Psoas muscle (tissue), 8 donors: ENCODE results near the gene APOBR. TPM values are rescaled to one million over a fixed set of nuclear protein-coding genes. Genes with fewer than 3 reads are reported as not detected.

Source experiments
- ATAC-seq, 4 donors: fragments of 200-7000 bp; cut with Tn5 transposase; one replicate each; pipeline ENCODE4 v1.9.1; 2020; ENCODE audit warnings: moderate library complexity in 3 of 4, mild to moderate bottlenecking in 2 of 4
- DNase-seq, 2 donors: peaks; one replicate each; pipeline ENCODE4 v3.0.0-alpha.2; 2020
- H3K27ac ChIP-seq: fragments of 200-600 bp; one replicate; pipeline ENCODE4 v1.8.0; 2022
- H3K27me3 ChIP-seq, 3 donors: fragments of 200-600 bp in 1 of 3; one replicate each; pipeline versions ENCODE4 v1.6.1 to v1.8.0; 2013 to 2022; ENCODE audit warnings: low read length in 2 of 3, mild to moderate bottlenecking in 2 of 3, moderate library complexity in 1 of 3; ENCODE audit not compliant: insufficient read depth in 3 of 3
- H3K36me3 ChIP-seq, 2 donors: fragments of 200-600 bp in 1 of 2; one replicate each; pipeline versions ENCODE4 v1.6.1 to v1.8.0; 2013 to 2022; ENCODE audit warnings: low read depth in 1 of 2, mild to moderate bottlenecking in 1 of 2, moderate library complexity in 1 of 2; ENCODE audit not compliant: insufficient read depth in 1 of 2
- H3K4me1 ChIP-seq: fragments of 200-600 bp; one replicate; pipeline ENCODE4 v1.8.0; 2022
- H3K4me3 ChIP-seq: fragments of 200-600 bp; one replicate; pipeline ENCODE4 v1.8.0; 2022; ENCODE audit warnings: mild to moderate bottlenecking
- H3K9me3 ChIP-seq: fragments of 200-600 bp; one replicate; pipeline ENCODE4 v1.8.0; 2022
- WGBS, 3 donors: extraction: QIAGEN DNeasy Blood & Tissue Kit; methylation state at CpG; one replicate each; pipeline versions ENCODE4 v1.1.6 to v1.1.7; 2013; 5-methylcytosine and 5-hydroxymethylcytosine counted together
- intact Hi-C, 2 donors: fragments of 100-400 bp; cut with DNase I; formaldehyde crosslinking; loops; one replicate each; pipeline versions ENCODE4 v1.11.0 to v1.14.2; 2022
- polyA plus RNA-seq, 3 donors: library from polyadenylated mRNA; stranded (reverse); fragments of 200-250 nt; gene quantifications; one replicate each; pipeline ENCODE4 v1.2.3, GENCODE V29; 2013
- total RNA-seq, 4 donors: library from RNA; stranded (reverse); fragmentation: NEBNext Ultra II Directional in 2 of 4; extraction: Animal tissue kit (Norgen Biotek cat#: 25700) in 2 of 4; gene quantifications; one replicate each; pipeline versions ENCODE4 v1.2.1 to v1.2.4, GENCODE V29; 2021 to 2023
- TF ChIP-seq, protein P1 (sequence below): fragments of 200-600 bp; IDR thresholded peaks from one replicate; pipeline ENCODE4 v1.8.0; 2022; ENCODE audit warnings: antibody characterized with exemption
- donor health status: healthy with polysubstance abuse.
- donor health status: DM: no; HTN: no; CAD: no; lungs with moderate emphysema.
- donor health status: Bipolar disorder and iron deficiency.
- donor health status: healthy.
- donor health status: DM: yes; HTN: yes; CAD: no.
- donor health status: DM: no; HTN: no; CAD: no.
- donor health status: DM: no; HTN: no; CAD: no.
- donor health status: DM: yes; HTN: yes; CAD: no.

The APOBR gene
- total and polyA plus RNA-seq, 7 donors = 0.14 to 0.59 (median 0.34) TPM

DNA sequence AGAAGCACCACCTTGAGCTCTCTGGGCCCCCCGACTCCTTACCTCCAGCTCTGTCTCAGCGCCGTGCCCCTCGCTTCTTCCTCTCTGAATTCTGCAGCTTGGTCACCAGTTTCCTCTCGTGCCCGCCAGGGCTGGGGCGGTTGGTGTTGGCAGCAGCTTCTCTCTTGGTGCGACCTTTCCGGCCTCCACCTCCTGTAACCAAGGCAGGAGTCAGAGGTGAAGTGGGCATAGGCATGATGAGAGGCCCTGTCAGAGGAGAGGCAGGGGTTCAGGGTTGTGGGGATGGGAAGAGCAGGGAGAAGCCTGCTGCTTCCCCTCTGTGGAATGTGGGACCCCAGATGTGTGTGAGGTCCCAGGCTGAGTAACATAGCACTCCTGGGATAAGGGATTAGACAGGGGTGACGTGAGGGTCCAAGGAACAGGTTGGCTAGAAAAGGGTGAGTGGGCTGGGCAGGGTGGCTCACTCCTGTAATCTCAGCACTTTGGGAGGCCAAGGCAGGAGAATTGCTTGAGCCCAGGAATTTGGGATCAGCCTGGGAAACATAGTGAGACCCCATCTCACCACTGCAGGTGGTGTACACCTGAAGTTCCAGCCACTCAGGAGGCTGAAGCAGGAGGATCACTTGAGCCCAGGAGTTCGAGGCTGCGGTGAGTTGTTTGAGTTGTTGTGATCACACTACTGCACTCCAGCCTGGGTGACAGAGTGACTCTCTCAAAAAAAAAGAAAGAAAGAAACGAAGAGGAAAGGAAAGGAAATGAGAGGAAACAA, 43.7 kb downstream of the APOBR start:
- Histone ChIP-seq H3K27ac (peak overlapping the region; percentile 97), H3K27me3 (no peaks in the 10 kb centered on the region), H3K4me3 (peak overlapping the region; percentile 73), H3K36me3 (peaks cover 0 to 6% of the 10 kb centered on the region in 2 donors), H3K9me3 (no peaks in the 10 kb centered on the region), H3K4me1 (peaks cover 29% of the 10 kb centered on the region)
- WGBS, 3 donors = 76 to 86% (median 82%) methylated on average over 13 of the region's 13 CpGs
- intact Hi-C loops = loop anchor here in 1 of 2 donors (5.0 kb wide), 1 partner anchor 46 kb away; the partner anchor contains the start of genes APOBR and CLN3
- ATAC-seq = peak in 1 of 4 donors; percentile 4
- TF ChIP-seq, protein P1, sequence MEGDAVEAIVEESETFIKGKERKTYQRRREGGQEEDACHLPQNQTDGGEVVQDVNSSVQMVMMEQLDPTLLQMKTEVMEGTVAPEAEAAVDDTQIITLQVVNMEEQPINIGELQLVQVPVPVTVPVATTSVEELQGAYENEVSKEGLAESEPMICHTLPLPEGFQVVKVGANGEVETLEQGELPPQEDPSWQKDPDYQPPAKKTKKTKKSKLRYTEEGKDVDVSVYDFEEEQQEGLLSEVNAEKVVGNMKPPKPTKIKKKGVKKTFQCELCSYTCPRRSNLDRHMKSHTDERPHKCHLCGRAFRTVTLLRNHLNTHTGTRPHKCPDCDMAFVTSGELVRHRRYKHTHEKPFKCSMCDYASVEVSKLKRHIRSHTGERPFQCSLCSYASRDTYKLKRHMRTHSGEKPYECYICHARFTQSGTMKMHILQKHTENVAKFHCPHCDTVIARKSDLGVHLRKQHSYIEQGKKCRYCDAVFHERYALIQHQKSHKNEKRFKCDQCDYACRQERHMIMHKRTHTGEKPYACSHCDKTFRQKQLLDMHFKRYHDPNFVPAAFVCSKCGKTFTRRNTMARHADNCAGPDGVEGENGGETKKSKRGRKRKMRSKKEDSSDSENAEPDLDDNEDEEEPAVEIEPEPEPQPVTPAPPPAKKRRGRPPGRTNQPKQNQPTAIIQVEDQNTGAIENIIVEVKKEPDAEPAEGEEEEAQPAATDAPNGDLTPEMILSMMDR = no peak
- peak; percentile 30 to 61 for DNase-seq

GRCh38 chr16:28538733-28539596, 44.5 kb downstream of the APOBR start, which contains the start of gene NUPR1:
Gene NUPR1, minus strand, starts transcription at chr16:28538974. Its CDS starts 67 bp downstream, at chr16:28538907.
- DNase-seq = peak; percentile 93 to 97
- Histone ChIP-seq H3K4me1 (peaks cover 33% of the 10 kb centered on the region), H3K4me3 (peak within 1 kb of the TSS; percentile 73), H3K27ac (peak within 1 kb of the TSS; percentile 97), H3K36me3 (peaks cover 0 to 6% of the 10 kb centered on the region in 2 donors), H3K27me3 (no peaks in the 10 kb centered on the region), H3K9me3 (no peaks in the 10 kb centered on the region)
- WGBS, 3 donors = 8 to 22% (median 9%) methylated on average over 22 of the region's 22 CpGs
- intact Hi-C loops = loop anchor here in 1 of 2 donors (5.0 kb wide), 1 partner anchor 47 kb away; the partner anchor contains the start of genes APOBR and CLN3
- TF ChIP-seq, protein P1 = no peak
- ATAC-seq = peak; percentile 88 to 94 (median 90)

DNA sequence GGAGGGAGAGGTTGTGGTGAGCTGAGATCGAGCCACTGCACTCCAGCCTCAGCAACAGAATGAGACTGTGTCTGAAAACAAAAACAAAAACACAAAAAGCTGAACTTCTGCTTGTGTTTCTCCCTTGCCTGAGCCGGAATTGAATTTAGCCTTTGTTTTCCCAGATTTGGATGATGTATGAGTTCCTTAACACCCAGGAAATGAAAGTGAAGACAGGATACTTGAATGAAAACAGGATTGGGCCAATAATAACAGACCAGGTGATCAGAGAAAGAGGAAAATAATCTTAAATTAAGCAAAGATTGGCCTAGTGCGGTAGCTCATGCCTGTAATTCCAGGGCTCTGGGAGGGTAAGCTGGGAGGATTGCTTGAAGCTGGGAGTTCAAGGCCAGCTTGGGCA, 45.9 kb downstream of the APOBR start:
- Histone ChIP-seq H3K36me3 (peaks cover 0 to 6% of the 10 kb centered on the region in 2 donors), H3K27me3 (no peaks in the 10 kb centered on the region), H3K4me3 (no peak overlapping the region), H3K9me3 (no peaks in the 10 kb centered on the region), H3K4me1 (peaks cover 33% of the 10 kb centered on the region), H3K27ac (peak overlapping the region; percentile 97)
- 81 to 86% (median 86%) methylated on average over 3 of the region's 3 CpGs for WGBS, 3 donors
- intact Hi-C loops = no loop called here
- ATAC-seq = no peak
- DNase-seq = no peak
- TF ChIP-seq, protein P1 = no peak

- no peak for ATAC-seq
- Histone ChIP-seq H3K4me3 (no peak overlapping the region), H3K4me1 (peaks cover 19% of the 10 kb centered on the region), H3K9me3 (no peaks in the 10 kb centered on the region), H3K27ac (peak overlapping the region; percentile 71), H3K27me3 (no peaks in the 10 kb centered on the region), H3K36me3 (no peaks in the 10 kb centered on the region)
- WGBS, 3 donors = 80 to 88% (median 83%) methylated on average over 7 of the region's 7 CpGs
- TF ChIP-seq, protein P1 = no peak
- DNase-seq = no peak
- intact Hi-C loops = no loop called here
These were observed 48.2 kb downstream of the APOBR start for GRCh38 chr16:28542646-28543045.
